HG03520 (cell line): Measurements from ENCODE around the gene MTRF1.
"Not testable (repeated sequence)": the region's sequence is repeated elsewhere in the genome, so short reads cannot be mapped to it uniquely, and the experiment has no call there.

Experiments
- ATAC-seq: cut with Tn5 transposase; IDR thresholded peaks from one replicate; pipeline ENCODE4 v1.9.1; 2021; ENCODE audit warnings: mild to moderate bottlenecking, moderate library complexity; ENCODE audit not compliant: unreplicated experiment

MTRF1 gene

GRCh38 chr13:41284512-41285288, 21.3 kb upstream of the MTRF1 start:
- ATAC-seq: no peak

GRCh38 chr13:41282129-41282571, 18.8 kb upstream of the MTRF1 start:
- no peak for ATAC-seq

GRCh38 chr13:41279156-41279555, 15.8 kb upstream of the MTRF1 start:
- ATAC-seq: not testable (repeated sequence)

DNA sequence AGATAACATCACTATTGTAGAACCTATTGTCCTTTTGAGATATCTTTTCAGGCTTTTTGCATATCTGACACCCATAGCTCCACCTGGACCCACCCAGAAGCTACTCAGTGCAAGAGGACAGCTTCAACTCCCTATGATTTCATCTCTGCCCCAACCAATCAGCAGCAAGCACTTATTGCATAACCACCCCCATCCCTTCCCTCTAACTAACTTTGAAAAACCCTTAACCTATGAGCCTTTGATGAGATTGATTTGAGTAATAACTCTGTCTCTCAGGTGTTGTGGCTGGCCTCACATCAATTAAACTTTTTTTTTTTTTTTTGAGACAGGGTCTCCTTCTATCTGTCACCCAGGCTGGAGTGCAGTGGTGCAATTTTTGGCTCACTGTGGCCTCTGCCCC, 13.4 kb upstream of the MTRF1 start:
- no peak for ATAC-seq

- ATAC-seq: no peak
Observed at GRCh38 chr13:41274881-41275280, 11.5 kb upstream of the MTRF1 start.

- no peak for ATAC-seq
Observed at GRCh38 chr13:41273831-41274441, 10.6 kb upstream of the MTRF1 start.

GRCh38 chr13:41271456-41272285, 8.3 kb upstream of the MTRF1 start:
- ATAC-seq: no peak

DNA sequence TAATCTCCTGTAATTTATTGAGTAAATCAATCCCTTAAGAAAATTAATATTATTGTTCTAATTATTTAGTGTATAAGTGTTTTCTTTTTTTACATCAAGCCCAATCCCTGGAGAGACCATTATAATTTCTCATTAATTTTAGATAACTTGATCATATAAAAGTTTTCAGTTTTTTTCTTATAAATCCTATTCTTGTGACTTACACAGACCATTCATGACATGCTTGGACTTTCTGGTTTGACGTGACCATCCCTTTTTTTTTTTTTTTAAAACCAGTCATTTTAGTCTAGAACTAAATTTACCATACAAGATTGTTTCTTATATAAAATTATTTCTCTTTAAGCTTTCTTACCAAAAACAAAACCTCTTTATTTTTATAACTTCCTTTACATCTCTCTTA, 5.4 kb upstream of the MTRF1 start:
- no peak for ATAC-seq

DNA sequence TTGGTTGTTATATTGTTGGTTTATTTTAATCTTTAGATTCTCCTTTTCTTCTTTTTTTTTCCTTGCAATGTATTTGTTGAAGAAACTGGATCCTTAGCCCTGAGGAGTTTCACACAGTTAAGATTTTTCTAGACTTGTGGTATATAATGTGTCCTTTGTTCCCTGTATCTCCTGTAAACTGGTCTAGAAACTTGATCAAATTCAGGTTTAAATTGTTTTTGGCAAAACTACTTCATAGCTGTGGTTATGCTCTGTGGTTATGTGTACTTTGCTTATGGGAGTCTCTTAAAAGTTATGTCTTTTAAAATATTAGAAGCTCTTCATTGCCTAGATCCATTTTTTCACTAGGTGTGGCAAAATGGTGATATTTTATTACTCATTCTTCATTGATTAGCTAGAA, 3.7 kb upstream of the MTRF1 start:
- no peak for ATAC-seq

GRCh38 chr13:41259875-41260501, 3.4 kb downstream of the MTRF1 start:
- no peak for ATAC-seq

DNA sequence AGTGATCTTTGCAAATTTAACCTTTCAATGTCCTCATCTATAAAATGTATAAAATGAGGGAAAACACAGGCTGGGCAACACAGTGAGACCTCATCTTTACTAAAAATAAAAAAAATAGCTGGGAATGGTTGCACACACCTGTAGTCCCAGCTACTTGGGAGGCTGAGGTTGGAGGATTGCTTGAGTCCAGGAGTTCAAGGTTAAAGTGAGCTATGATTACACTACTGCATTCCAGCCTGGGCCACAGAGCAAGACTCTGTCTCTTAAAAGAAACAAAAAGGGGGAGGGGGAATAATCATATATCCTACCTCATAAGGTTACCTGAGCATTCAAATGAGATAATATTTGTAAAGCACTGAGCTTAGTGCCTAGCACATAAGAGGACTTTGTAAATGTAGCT, 5.8 kb downstream of the MTRF1 start:
- ATAC-seq: no peak

DNA sequence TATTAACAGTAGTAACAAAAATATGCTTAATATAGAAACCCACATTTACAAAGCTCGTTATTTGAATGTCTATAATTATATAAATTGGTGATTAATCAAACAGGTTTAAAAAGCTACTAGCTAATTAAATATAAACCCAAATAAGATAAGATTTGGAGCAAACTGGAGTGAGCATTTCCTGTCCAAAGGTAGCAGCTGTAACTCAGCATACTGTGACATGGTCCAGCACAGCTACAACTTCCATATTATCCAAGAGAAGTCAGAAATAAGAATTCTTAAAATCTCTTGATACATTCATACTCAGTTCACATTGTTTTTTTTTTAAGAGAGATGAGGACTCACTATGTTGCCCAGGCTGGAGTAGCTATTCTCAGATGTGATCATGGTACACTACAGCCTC, 8.5 kb downstream of the MTRF1 start:
- no peak for ATAC-seq

DNA sequence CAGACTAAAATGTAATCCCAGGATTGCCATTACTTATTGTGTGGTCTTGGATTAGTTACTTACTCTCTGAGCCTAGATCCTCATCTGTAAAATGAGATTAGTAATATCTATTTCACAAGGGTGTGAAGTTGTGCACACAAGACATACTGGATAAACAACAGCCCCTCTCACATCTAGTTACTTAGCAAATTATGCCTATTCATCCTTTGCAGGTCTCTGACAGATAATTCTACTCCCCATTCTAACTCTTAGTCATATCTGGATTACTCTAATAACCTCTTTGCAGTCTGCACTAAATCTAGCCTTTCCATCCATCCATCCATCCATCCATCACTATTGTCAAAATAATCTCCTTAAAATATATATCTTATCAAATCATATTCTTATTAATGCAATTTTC, 12.4 kb downstream of the MTRF1 start:
- ATAC-seq: no peak

DNA sequence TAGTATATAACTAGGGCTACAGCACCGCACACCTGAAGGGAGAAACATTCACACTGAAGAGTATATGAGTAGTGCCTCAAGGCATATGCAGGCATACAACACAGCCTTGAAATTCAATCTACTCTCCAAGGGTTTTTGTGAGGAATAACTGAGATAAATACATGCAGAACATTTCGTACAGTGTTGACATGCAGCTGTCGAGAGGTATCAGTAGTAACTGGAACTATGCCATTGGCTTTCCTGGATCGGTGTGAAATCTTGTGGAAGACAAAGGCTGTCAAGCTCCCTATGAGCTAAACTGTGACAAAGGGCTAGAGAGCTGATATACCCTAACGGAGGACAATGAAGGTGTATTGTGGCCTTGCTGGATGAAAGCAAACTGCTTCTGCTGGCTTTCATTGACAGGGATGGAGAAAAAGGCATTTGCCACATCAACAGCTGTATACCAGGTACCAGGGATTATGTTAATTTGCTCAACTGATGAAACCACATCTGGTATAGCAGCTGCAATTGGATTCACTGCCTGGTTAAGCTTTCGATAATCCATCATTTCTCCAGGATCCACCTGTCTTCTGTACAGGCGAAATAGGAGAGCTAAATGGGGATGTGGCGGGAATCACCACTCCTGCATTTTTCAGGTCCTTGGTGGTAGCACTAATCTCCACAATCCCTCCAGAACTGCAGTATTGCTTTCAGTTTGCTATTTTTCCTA, 16.3 kb downstream of the MTRF1 start:
- ATAC-seq: no peak

DNA sequence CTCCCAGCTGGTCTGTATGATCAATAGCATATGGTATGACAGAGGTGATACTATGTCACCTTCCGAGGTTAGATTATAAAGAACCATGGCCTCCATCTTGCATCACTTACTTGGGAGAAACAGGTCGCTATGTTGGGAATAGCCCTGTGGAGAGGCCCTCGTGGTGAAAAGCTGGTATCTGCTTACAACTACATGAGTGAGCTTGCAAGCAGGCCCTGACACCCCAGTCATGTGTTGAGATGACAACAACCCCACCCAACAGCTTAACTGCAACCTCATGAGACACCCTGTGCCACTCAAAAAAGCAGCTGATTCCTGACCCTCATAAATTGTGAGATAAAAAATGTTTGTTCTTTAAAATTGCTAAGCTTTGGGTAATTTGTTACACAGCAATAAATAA, 18.8 kb downstream of the MTRF1 start:
- no peak for ATAC-seq

GRCh38 chr13:41241626-41242025, 21.8 kb downstream of the MTRF1 start:
- ATAC-seq: no peak

DNA sequence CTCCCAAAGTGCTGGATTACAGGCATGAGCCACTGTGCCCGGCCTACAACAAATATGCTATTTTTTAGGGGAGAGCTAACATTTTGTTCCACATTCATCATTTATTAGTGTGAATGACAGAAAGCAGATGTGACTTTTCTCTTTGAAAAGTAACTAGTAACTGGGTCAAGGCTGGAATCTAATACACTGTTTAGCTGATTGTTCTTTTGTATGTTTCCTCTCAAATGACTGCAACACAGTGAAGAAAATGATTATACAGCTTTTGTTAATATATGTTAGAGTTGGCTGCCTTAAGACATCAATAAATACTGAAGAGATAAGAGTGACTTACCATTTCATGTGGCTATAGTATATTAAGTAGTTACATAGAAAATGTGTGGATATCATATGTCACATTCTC, 27.0 kb downstream of the MTRF1 start:
- ATAC-seq: no peak

- no peak for ATAC-seq
Observed at GRCh38 chr13:41232578-41233480, 30.5 kb downstream of the MTRF1 start.

GRCh38 chr13:41231786-41232185, 31.6 kb downstream of the MTRF1 start:
- ATAC-seq: no peak
